Testis (tissue), 3 donors: ENCODE data around the gene GOLT1A. TPM values are rescaled to one million over a fixed set of nuclear protein-coding genes. Genes with fewer than 3 reads are reported as not detected.

ENCODE experiments used
- DNase-seq: peaks from one replicate; pipeline ENCODE4 v3.0.0-alpha.2; 2019
- H3K27ac ChIP-seq, 2 donors: fragments of 200-600 bp; sonication (generic); one replicate each; pipeline ENCODE4 v1.5.1; 2019
- H3K27me3 ChIP-seq: fragments of 200-600 bp; sonication (generic); one replicate; pipeline ENCODE4 v1.5.1; 2019
- H3K36me3 ChIP-seq: fragments of 200-600 bp; sonication (generic); one replicate; pipeline ENCODE4 v1.5.1; 2017; ENCODE audit warnings: low read depth; ENCODE audit errors: missing control alignments
- H3K4me1 ChIP-seq: fragments of 200-600 bp; sonication (generic); one replicate; pipeline ENCODE4 v1.5.1; 2019
- H3K4me3 ChIP-seq, 2 donors: fragments of 200-600 bp; sonication (generic); one replicate each; pipeline ENCODE4 v1.5.1; 2017 to 2019
- H3K9me3 ChIP-seq: fragments of 200-600 bp; sonication (generic); one replicate; pipeline ENCODE4 v1.5.1; 2017
- POLR2A ChIP-seq: fragments of 450-650 bp; IDR thresholded peaks from one replicate; pipeline ENCODE4 v1.6.1; 2017; ENCODE audit warnings: antibody characterized with exemption, mild to moderate bottlenecking, moderate library complexity
- WGBS, 2 donors: methylation state at CpG; one replicate each; pipeline ENCODE4 v1.1.5; 2018; 5-methylcytosine and 5-hydroxymethylcytosine counted together
- intact Hi-C: fragments of 100-400 bp; cut with DNase I; formaldehyde crosslinking; loops from one replicate; pipeline ENCODE4 v1.15.1; 2023; ENCODE audit warnings: low total_unique reads
- polyA plus RNA-seq: library from polyadenylated mRNA; stranded (reverse); fragments of 350-450 nt; fragmentation: Illumina TruSeq; extraction: RNeasy Lipid Tissue Mini Kit (QIAGEN cat#74804); gene quantifications from one replicate; pipeline ENCODE4 v1.2.3, GENCODE V29; 2014; ENCODE audit warnings: low read depth, low replicate concordance; ENCODE audit not compliant: insufficient read depth
- total RNA-seq, 2 donors: library from RNA; depleted of rRNA; stranded (reverse); fragments of >200 nt; gene quantifications; one replicate each; pipeline ENCODE4 v1.2.3, GENCODE V29; 2016
- TF ChIP-seq, protein P1 (sequence below), 3 experiments: fragments of 450-650 bp in 2 of 3; fragments of 200-600 bp in 1 of 3; sonication (generic) in 1 of 3; IDR thresholded peaks; one replicate each; pipeline ENCODE4 v1.5.1; 2016 to 2019; ENCODE audit warnings: antibody characterized with exemption in 3 of 3, mild to moderate bottlenecking in 2 of 3, moderate library complexity in 1 of 3

Gene GOLT1A
- total and polyA plus RNA-seq, 3 donors from 2014 or later: 1.5 to 6.8 (median 2.2) TPM

DNA sequence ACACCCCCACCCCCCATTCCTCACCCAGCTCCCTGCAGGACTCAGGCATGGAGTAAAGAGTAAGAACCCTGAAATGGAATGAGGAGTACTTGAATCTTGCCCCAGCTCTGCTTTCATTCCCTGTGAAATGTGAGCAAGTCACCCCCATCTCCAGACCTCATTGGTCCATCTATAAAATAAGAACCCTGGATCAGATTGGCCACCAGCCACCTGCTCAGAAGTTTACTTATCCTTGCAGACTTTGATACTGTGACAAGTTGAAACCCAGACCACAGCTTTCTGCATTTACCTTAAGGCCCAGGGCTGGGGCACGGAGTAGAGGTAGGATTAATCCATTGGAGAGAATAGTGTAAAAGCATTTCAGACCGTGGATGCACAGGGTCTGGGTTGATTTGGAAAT, 19.7 kb downstream of the GOLT1A start:
- no peak overlapping the region for H3K4me3 ChIP-seq
- no peak overlapping the region for H3K27ac ChIP-seq
- no peak for DNase-seq
- TF ChIP-seq, protein P1, sequence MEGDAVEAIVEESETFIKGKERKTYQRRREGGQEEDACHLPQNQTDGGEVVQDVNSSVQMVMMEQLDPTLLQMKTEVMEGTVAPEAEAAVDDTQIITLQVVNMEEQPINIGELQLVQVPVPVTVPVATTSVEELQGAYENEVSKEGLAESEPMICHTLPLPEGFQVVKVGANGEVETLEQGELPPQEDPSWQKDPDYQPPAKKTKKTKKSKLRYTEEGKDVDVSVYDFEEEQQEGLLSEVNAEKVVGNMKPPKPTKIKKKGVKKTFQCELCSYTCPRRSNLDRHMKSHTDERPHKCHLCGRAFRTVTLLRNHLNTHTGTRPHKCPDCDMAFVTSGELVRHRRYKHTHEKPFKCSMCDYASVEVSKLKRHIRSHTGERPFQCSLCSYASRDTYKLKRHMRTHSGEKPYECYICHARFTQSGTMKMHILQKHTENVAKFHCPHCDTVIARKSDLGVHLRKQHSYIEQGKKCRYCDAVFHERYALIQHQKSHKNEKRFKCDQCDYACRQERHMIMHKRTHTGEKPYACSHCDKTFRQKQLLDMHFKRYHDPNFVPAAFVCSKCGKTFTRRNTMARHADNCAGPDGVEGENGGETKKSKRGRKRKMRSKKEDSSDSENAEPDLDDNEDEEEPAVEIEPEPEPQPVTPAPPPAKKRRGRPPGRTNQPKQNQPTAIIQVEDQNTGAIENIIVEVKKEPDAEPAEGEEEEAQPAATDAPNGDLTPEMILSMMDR (IDR thresholded peaks at IDR 0.05): no peak
- no peak for TF ChIP-seq POLR2A
- peaks cover 7% of the 10 kb centered on the region for H3K4me1 ChIP-seq
- H3K9me3 ChIP-seq: no peaks in the 10 kb centered on the region
- intact Hi-C loops: no loop called here
- H3K36me3 ChIP-seq: no peaks in the 10 kb centered on the region
- no peaks in the 10 kb centered on the region for H3K27me3 ChIP-seq
- 68 to 89% methylated on average over 2 of the region's 2 CpGs for WGBS, 2 donors

DNA sequence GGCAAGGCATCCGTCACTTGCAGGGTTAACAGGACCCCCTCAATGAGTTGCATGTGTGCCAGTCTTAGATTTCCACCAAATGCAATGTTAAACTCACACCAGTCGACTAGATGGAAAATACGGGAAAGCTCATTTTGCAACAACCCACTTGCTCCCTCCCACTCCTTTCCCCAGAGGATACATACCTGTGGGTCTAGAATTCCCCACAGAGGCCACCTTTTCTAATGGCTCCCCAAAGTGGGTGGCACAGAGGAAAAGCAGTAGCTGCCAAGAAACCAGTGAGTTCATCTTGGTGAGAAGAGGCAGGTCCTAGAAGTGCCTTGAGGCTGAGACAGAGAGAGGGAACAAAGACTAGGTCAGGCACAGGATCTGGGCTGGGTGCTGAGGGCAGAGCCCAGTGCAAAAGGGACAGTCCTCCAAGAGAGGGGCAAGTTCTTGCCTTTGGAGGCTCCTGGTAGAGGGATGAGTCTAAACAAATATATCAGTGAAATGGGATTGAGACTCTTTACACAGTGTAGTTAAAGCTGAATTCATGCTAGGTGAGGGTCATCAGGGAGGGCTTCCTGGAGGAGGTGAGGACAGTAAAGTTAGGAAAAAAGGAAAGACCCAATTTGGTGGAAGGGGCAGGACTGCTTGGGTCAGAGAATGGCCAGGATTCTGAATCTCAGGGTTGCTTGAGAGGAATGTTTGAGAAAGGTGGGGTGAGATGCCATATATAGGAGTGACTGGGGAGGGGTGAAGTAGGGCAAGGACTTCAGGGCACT, 21.0 kb downstream of the GOLT1A start:
- H3K27me3 ChIP-seq: no peaks in the 10 kb centered on the region
- no peak overlapping the region for H3K4me3 ChIP-seq
- 91 to 92% methylated on average over 3 of the region's 3 CpGs for WGBS, 2 donors
- no peak for DNase-seq
- no peaks in the 10 kb centered on the region for H3K36me3 ChIP-seq
- no peaks in the 10 kb centered on the region for H3K4me1 ChIP-seq
- TF ChIP-seq POLR2A: no peak
- TF ChIP-seq, protein P1 (IDR thresholded peaks at IDR 0.05): no peak
- no peaks in the 10 kb centered on the region for H3K9me3 ChIP-seq
- intact Hi-C loops: no loop called here
- no peak overlapping the region for H3K27ac ChIP-seq

DNA sequence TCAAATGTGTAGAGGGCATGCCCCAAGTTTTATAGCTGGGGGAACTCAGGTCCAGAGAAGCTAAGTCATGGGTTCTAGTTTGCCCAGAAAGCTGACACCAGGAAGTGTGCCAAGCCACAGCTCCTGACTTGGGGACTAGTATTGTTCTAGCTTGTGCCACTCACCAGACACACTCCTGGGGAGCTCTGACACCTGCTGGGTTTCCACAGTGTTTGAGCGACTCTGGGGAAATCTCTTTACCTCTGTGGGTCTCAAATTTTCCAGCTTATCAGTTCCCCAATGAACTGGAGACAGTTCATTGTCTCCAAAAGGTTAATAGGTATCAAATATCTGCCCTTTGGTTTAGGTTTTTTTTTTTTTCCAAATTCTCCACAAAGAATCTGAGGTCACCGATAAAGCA, 21.7 kb downstream of the GOLT1A start:
- no peak overlapping the region for H3K4me3 ChIP-seq
- H3K27me3 ChIP-seq: no peaks in the 10 kb centered on the region
- intact Hi-C loops: no loop called here
- H3K9me3 ChIP-seq: no peaks in the 10 kb centered on the region
- WGBS, 2 donors: 86 to 95% methylated on average over 2 of the region's 2 CpGs
- H3K4me1 ChIP-seq: no peaks in the 10 kb centered on the region
- H3K36me3 ChIP-seq: no peaks in the 10 kb centered on the region
- H3K27ac ChIP-seq: no peak overlapping the region
- no peak for DNase-seq
- no peak for TF ChIP-seq POLR2A

DNA sequence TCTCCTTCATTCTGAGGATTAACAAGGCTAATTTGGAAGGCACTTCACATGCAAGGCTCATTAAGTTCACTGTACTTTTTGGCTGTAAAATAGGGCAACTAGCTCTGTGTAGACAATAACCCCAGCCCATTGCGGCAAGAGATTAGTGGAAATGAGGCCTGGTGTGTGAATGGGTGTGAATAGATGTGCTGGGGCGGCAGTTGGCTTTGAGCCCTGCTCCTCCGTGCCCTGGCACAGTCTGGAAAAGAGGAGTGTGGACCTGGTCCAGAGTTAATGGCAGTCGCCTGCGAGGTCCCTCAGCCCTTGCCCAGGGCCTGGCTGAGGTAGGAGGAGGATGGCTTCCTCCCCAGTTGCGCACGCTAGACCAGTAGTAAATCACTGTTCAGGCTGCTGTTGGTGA, 22.3 kb downstream of the GOLT1A start:
- H3K9me3 ChIP-seq: no peaks in the 10 kb centered on the region
- H3K36me3 ChIP-seq: no peaks in the 10 kb centered on the region
- H3K4me3 ChIP-seq: no peak overlapping the region
- no peaks in the 10 kb centered on the region for H3K27me3 ChIP-seq
- TF ChIP-seq, protein P1 (IDR thresholded peaks at IDR 0.05): no peak
- TF ChIP-seq POLR2A: no peak
- 73 to 79% methylated on average over 7 of the region's 7 CpGs for WGBS, 2 donors
- no peak for DNase-seq
- intact Hi-C loops: no loop called here
- H3K27ac ChIP-seq: no peak overlapping the region
- no peaks in the 10 kb centered on the region for H3K4me1 ChIP-seq

DNA sequence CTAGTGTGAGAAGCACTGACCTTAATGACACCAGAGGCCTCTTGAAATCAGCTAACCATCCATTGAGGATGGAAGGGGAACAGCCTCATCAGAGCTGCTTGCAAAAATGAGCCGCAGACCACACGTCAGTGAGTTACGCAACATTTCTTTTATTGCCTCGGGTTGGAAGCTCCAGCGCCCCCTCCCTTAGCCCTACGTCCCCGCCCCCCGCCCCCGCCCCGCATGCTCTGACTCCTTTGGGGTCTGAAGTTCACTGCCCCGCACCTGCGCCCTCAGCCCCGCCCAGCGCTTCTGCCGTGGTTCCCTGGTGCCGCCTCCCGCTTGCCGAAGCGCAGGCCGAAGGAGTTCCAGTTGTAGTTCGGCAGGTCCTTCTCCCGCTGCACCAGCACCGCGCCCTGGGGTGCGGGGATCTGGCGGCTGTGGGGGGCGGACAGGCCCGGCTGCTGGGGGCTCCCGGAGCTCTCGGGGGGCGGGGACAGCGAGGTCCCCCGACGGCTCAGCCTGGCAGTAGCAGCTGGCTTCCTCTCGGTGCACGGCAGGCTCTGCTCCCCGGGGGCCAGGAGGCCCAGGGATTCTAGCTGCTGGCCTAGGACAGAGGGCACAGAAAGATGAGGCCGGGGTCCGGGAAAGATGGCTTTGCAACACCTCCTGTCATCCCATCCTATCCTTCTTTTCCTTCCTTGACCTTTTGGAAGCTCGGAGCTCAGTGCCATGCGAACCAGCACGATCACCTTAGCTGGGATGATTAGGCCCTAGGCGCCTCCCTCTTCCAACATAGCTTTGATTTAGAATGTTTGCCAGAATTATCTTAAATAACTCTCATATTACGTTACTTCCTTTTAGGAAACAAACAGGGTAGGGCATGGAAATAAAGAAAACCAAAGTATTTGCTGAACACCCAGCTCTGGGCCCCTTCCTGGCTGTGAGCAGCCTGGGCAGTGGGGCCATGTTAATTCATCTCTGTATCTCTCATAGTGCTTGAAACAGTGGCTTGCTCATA, 23.3 kb downstream of the GOLT1A start:
- DNase-seq: no peak
- Histone ChIP-seq H3K4me3 (peak overlapping the region in 1 of 2 donors; percentile 39), H3K27me3 (no peaks in the 10 kb centered on the region), H3K36me3 (no peaks in the 10 kb centered on the region), H3K9me3 (no peaks in the 10 kb centered on the region), H3K27ac (no peak overlapping the region), H3K4me1 (no peaks in the 10 kb centered on the region)
- intact Hi-C loops: no loop called here
- no peak for TF ChIP-seq POLR2A
- TF ChIP-seq, protein P1 (IDR thresholded peaks at IDR 0.05): no peak
- 28 to 46% methylated on average over 12 to 36 of the region's 44 CpGs for WGBS, 2 donors
